Vagina (tissue), 2 donors: ENCODE results near the gene VAMP7.

Source experiments
- POLR2A ChIP-seq, 2 donors: fragments of 450-650 bp; IDR thresholded peaks; one replicate each; pipeline ENCODE4 v1.6.1; 2017; ENCODE audit warnings: antibody characterized with exemption in 2 of 2, mild to moderate bottlenecking in 2 of 2, moderate library complexity in 2 of 2
- POLR2AphosphoS5 ChIP-seq, 2 donors: sonication (generic); formaldehyde crosslinking; IDR thresholded peaks; one replicate each; pipeline ENCODE4 v1.9.0; 2017; ENCODE audit warnings: antibody characterized with exemption in 2 of 2, mild to moderate bottlenecking in 2 of 2, low read depth in 1 of 2; ENCODE audit not compliant: insufficient read depth in 1 of 2
- TF ChIP-seq, protein P1 (sequence below), 3 experiments: fragments of 450-650 bp in 2 of 3; fragments of 200-600 bp in 1 of 3; sonication (generic) in 1 of 3; IDR thresholded peaks; one replicate each; pipeline ENCODE4 v1.5.1; 2017 to 2019; ENCODE audit warnings: antibody characterized with exemption in 3 of 3, mild to moderate bottlenecking in 2 of 3, moderate library complexity in 2 of 3

GRCh38 chrX:155874571-155875244 is 6.4 kb upstream of the VAMP7 start:
- TF ChIP-seq, protein P1, sequence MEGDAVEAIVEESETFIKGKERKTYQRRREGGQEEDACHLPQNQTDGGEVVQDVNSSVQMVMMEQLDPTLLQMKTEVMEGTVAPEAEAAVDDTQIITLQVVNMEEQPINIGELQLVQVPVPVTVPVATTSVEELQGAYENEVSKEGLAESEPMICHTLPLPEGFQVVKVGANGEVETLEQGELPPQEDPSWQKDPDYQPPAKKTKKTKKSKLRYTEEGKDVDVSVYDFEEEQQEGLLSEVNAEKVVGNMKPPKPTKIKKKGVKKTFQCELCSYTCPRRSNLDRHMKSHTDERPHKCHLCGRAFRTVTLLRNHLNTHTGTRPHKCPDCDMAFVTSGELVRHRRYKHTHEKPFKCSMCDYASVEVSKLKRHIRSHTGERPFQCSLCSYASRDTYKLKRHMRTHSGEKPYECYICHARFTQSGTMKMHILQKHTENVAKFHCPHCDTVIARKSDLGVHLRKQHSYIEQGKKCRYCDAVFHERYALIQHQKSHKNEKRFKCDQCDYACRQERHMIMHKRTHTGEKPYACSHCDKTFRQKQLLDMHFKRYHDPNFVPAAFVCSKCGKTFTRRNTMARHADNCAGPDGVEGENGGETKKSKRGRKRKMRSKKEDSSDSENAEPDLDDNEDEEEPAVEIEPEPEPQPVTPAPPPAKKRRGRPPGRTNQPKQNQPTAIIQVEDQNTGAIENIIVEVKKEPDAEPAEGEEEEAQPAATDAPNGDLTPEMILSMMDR (IDR thresholded peaks at IDR 0.05), result no peak
- TF ChIP-seq POLR2AphosphoS5 (IDR thresholded peaks at IDR 0.05; ENCODE audit: insufficient read depth in 1 of 2, low read depth in 1 of 2) (no peak), POLR2A (IDR thresholded peaks at IDR 0.05) (no peak)
